ENCODE measurements around the gene SLCO2A1. TPM values are rescaled to one million over a fixed set of nuclear protein-coding genes. Genes with fewer than 3 reads are reported as not detected.

Gene SLCO2A1
- polyA plus RNA-seq, 1 donor (not counting 4 experiments of a cell fraction or from before 2014, with no cell fraction given), result 0.80 TPM

- Histone ChIP-seq H3K9ac (ENCODE audit: control insufficient read depth, extremely low read depth, insufficient read depth, low read length) (peak overlapping the region; percentile 31), H3K4me3 (ENCODE audit: control insufficient read depth in 2 of 3, extremely low read depth in 1 of 3, insufficient read depth in 2 of 3, low read depth in 1 of 3, low read length in 3 of 3) (peak overlapping the region; percentile 56 to 73 (median 61))
- no peak for FAIRE-seq
Measured at GRCh38 chr3:133896002-133896761, 133.5 kb downstream of the SLCO2A1 start.

GRCh38 chr3:133895208-133896001, 134.3 kb downstream of the SLCO2A1 start, which contains the start of gene RAB6B:
Gene RAB6B (minus strand): TSS chr3:133895882. CDS start chr3:133895466, 416 bp downstream.
- no peak for DNase-seq (ENCODE audit: low read depth, low spot score)
- H3K36me3 ChIP-seq (ENCODE audit: control insufficient read depth in 2 of 2, extremely low read depth in 1 of 2, insufficient read depth in 2 of 2, low read length in 2 of 2), result no peaks in the 10 kb centered on the region
- FAIRE-seq, result no peak
- H2AFZ ChIP-seq (ENCODE audit: control insufficient read depth, low read length), result peak within 1 kb of the TSS; percentile 65
- no peak within 1 kb of the TSS for H3K27ac ChIP-seq (ENCODE audit: control insufficient read depth, insufficient read depth, low read length)
- H3K4me2 ChIP-seq (ENCODE audit: control insufficient read depth, extremely low read depth, insufficient read depth, low read depth, low read length), result peak within 1 kb of the TSS; percentile 67
- no peaks in the 10 kb centered on the region for H3K9me1 ChIP-seq (ENCODE audit: control insufficient read depth, extremely low read depth, insufficient read depth, low read length)
- no peaks in the 10 kb centered on the region for H3K9me3 ChIP-seq (ENCODE audit: control insufficient read depth, low read depth, low read length)
- no peaks in the 10 kb centered on the region for H3K4me1 ChIP-seq (ENCODE audit: control insufficient read depth, extremely low read depth, insufficient read depth, low read length)
- peak within 1 kb of the TSS; percentile 31 for H3K9ac ChIP-seq (ENCODE audit: control insufficient read depth, extremely low read depth, insufficient read depth, low read length)
- peak within 1 kb of the TSS; percentile 56 to 73 (median 61) for H3K4me3 ChIP-seq (ENCODE audit: control insufficient read depth in 2 of 3, extremely low read depth in 1 of 3, insufficient read depth in 2 of 3, low read depth in 1 of 3, low read length in 3 of 3)
- peaks cover 50% of the 10 kb centered on the region for H3K27me3 ChIP-seq (ENCODE audit: control insufficient read depth, extremely low read depth, insufficient read depth, low read length)
- no peaks in the 10 kb centered on the region for H4K20me1 ChIP-seq (ENCODE audit: control insufficient read depth, extremely low read depth, insufficient read depth, low read length)
- TF ChIP-seq, protein P1, sequence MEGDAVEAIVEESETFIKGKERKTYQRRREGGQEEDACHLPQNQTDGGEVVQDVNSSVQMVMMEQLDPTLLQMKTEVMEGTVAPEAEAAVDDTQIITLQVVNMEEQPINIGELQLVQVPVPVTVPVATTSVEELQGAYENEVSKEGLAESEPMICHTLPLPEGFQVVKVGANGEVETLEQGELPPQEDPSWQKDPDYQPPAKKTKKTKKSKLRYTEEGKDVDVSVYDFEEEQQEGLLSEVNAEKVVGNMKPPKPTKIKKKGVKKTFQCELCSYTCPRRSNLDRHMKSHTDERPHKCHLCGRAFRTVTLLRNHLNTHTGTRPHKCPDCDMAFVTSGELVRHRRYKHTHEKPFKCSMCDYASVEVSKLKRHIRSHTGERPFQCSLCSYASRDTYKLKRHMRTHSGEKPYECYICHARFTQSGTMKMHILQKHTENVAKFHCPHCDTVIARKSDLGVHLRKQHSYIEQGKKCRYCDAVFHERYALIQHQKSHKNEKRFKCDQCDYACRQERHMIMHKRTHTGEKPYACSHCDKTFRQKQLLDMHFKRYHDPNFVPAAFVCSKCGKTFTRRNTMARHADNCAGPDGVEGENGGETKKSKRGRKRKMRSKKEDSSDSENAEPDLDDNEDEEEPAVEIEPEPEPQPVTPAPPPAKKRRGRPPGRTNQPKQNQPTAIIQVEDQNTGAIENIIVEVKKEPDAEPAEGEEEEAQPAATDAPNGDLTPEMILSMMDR (optimal IDR thresholded peaks at IDR 0.05 in 1 of 3, IDR thresholded peaks at IDR 0.05 in 1 of 3, conservative IDR thresholded peaks at IDR 0.05 in 1 of 3; ENCODE audit: extremely low read depth in 1 of 3, insufficient read depth in 2 of 3, low read length in 3 of 3), result no peak
- no peak for TF ChIP-seq EZH2 (IDR thresholded peaks at IDR 0.05; ENCODE audit: low read length)
- no peaks in the 10 kb centered on the region for H3K79me2 ChIP-seq (ENCODE audit: control insufficient read depth, insufficient read depth, low read length)
- dilution Hi-C loops (cut with MboI; ENCODE audit: extremely low pct_ligation_motif_present, low sequenced_read_pairs), result no loop called here

More at GRCh38 chr3:133896002-133896761, 133.5 kb downstream of the SLCO2A1 start:
- Histone ChIP-seq H3K4me1 (ENCODE audit: control insufficient read depth, extremely low read depth, insufficient read depth, low read length) (no peaks in the 10 kb centered on the region), H3K9me1 (ENCODE audit: control insufficient read depth, extremely low read depth, insufficient read depth, low read length) (no peaks in the 10 kb centered on the region), H4K20me1 (ENCODE audit: control insufficient read depth, extremely low read depth, insufficient read depth, low read length) (no peaks in the 10 kb centered on the region), H3K27ac (ENCODE audit: control insufficient read depth, insufficient read depth, low read length) (no peak overlapping the region), H3K79me2 (ENCODE audit: control insufficient read depth, insufficient read depth, low read length) (no peaks in the 10 kb centered on the region), H3K4me2 (ENCODE audit: control insufficient read depth, extremely low read depth, insufficient read depth, low read depth, low read length) (peak overlapping the region; percentile 67), H3K36me3 (ENCODE audit: control insufficient read depth in 2 of 2, extremely low read depth in 1 of 2, insufficient read depth in 2 of 2, low read length in 2 of 2) (no peaks in the 10 kb centered on the region), H2AFZ (ENCODE audit: control insufficient read depth, low read length) (peak overlapping the region; percentile 41), H3K9me3 (ENCODE audit: control insufficient read depth, low read depth, low read length) (no peaks in the 10 kb centered on the region), H3K27me3 (ENCODE audit: control insufficient read depth, extremely low read depth, insufficient read depth, low read length) (peaks cover 46% of the 10 kb centered on the region)
- DNase-seq (ENCODE audit: low read depth, low spot score), result no peak
- TF ChIP-seq EZH2 (IDR thresholded peaks at IDR 0.05; ENCODE audit: low read length), result peak; percentile 59
- TF ChIP-seq, protein P1 (optimal IDR thresholded peaks at IDR 0.05 in 1 of 3, IDR thresholded peaks at IDR 0.05 in 1 of 3, conservative IDR thresholded peaks at IDR 0.05 in 1 of 3; ENCODE audit: extremely low read depth in 1 of 3, insufficient read depth in 2 of 3, low read length in 3 of 3), result no peak
- dilution Hi-C loops (cut with MboI; ENCODE audit: extremely low pct_ligation_motif_present, low sequenced_read_pairs), result no loop called here

Data from keratinocyte (primary cell).